HepG2 (cell line): ENCODE measurements around the gene AKAP8. TPM values are rescaled to one million over a fixed set of nuclear protein-coding genes. Genes with fewer than 3 reads are reported as not detected.
A peak's percentile ranks its signal among the peaks of the same experiment; 100 is the strongest.
"Not testable (repeated sequence)": the region's sequence is repeated elsewhere in the genome, so short reads cannot be mapped to it uniquely, and the experiment has no call there.

Experiments used
- ARID4A ChIP-seq: sonication (generic); formaldehyde crosslinking; IDR thresholded peaks from 2 replicates; pipeline ENCODE4 v1.5.0; 2020; ENCODE audit warnings: mild to moderate bottlenecking, missing genetic modification reagents, borderline replicate concordance
- CEBPG ChIP-seq: IDR thresholded peaks from 2 replicates; pipeline ENCODE4 v1.6.1; 2016
- HDAC2 ChIP-seq: sonication (generic); formaldehyde crosslinking; IDR thresholded peaks from 2 replicates; pipeline ENCODE4 v1.4.0; 2020; ENCODE audit warnings: missing genetic modification reagents
- KAT8 ChIP-seq: IDR thresholded peaks from 2 replicates; pipeline ENCODE4 v1.6.1; 2016; ENCODE audit warnings: missing genetic modification reagents, missing compliant biosample characterization
- KMT2B ChIP-seq: IDR thresholded peaks from 2 replicates; pipeline ENCODE4 v1.6.1; 2016; ENCODE audit warnings: missing genetic modification reagents, missing compliant biosample characterization
- LCORL ChIP-seq, 2 experiments: fragments of 450-650 bp in 1 of 2; sonication (generic) in 1 of 2; formaldehyde crosslinking in 1 of 2; IDR thresholded peaks; 2 replicates each; pipeline versions ENCODE4 v1.5.0 to v1.6.1; 2017 to 2020; ENCODE audit warnings: antibody characterized with exemption in 1 of 2, missing genetic modification reagents in 1 of 2
- MED1 ChIP-seq: sonication (generic); formaldehyde crosslinking; IDR thresholded peaks from 2 replicates; pipeline ENCODE4 v1.4.0; 2020; ENCODE audit warnings: missing genetic modification reagents
- MEIS2 ChIP-seq: sonication (generic); formaldehyde crosslinking; IDR thresholded peaks from 2 replicates; pipeline ENCODE4 v1.9.0; 2021; ENCODE audit warnings: mild to moderate bottlenecking, missing genetic modification reagents
- MYC ChIP-seq: sonication (generic); formaldehyde crosslinking; IDR thresholded peaks from 2 replicates; pipeline ENCODE4 v1.9.0; 2021; ENCODE audit warnings: missing genetic modification reagents, borderline replicate concordance
- NR2C2 ChIP-seq: sonication (generic); formaldehyde crosslinking; IDR thresholded peaks from 2 replicates; pipeline ENCODE4 v1.4.0; 2020; ENCODE audit warnings: missing genetic modification reagents, mild to moderate bottlenecking, moderate library complexity, borderline replicate concordance
- NR2F1 ChIP-seq, 2 experiments: fragments of 450-650 bp in 1 of 2; formaldehyde crosslinking in 1 of 2; IDR thresholded peaks; 2 replicates each; pipeline versions ENCODE4 v1.5.0 to v1.6.1; 2016 to 2020; ENCODE audit warnings: mild to moderate bottlenecking in 1 of 2, missing compliant biosample characterization in 1 of 2, missing genetic modification reagents in 1 of 2, moderate library complexity in 1 of 2
- PHF21A ChIP-seq: sonication (generic); formaldehyde crosslinking; IDR thresholded peaks from 2 replicates; pipeline ENCODE4 v1.5.0; 2020; ENCODE audit warnings: mild to moderate bottlenecking, missing genetic modification reagents
- PPARG ChIP-seq: conservative IDR thresholded peaks from 2 replicates; pipeline ENCODE4 v1.6.1; 2016; ENCODE audit warnings: missing biosample characterization, missing genetic modification reagents
- RCOR2 ChIP-seq: IDR thresholded peaks from 2 replicates; pipeline ENCODE4 v1.6.1; 2016; ENCODE audit warnings: missing biosample characterization, missing genetic modification reagents
- REPIN1 ChIP-seq: sonication (generic); formaldehyde crosslinking; IDR thresholded peaks from 2 replicates; pipeline ENCODE4 v1.8.0; 2022; ENCODE audit warnings: missing genetic modification reagents, low read depth, mild to moderate bottlenecking, borderline replicate concordance
- SIX4 ChIP-seq: sonication (generic); formaldehyde crosslinking; IDR thresholded peaks from 2 replicates; pipeline ENCODE4 v1.4.0; 2020; ENCODE audit warnings: missing genetic modification reagents
- THRA ChIP-seq: sonication (generic); formaldehyde crosslinking; IDR thresholded peaks from 2 replicates; pipeline ENCODE4 v1.4.0; 2020; ENCODE audit warnings: missing genetic modification reagents, borderline replicate concordance
- ZNF362 ChIP-seq: sonication (generic); formaldehyde crosslinking; IDR thresholded peaks from 2 replicates; pipeline ENCODE4 v1.4.0; 2020; ENCODE audit warnings: missing genetic modification reagents, mild to moderate bottlenecking, borderline replicate concordance
- ZNF503 ChIP-seq: sonication (generic); formaldehyde crosslinking; IDR thresholded peaks from 2 replicates; pipeline ENCODE4 v1.4.0; 2020; ENCODE audit warnings: missing genetic modification reagents
- ZNF614 ChIP-seq: IDR thresholded peaks from 2 replicates; pipeline ENCODE4 v1.6.1; 2018; ENCODE audit warnings: missing biosample characterization, missing genetic modification reagents, inconsistent platforms, borderline replicate concordance
- polyA plus RNA-seq, 8 experiments: library from polyadenylated mRNA; depleted of rRNA in 3 of 8; stranded (reverse) in 7 of 8; unstranded in 1 of 8; fragments of >200 nt; fragmentation: Illumina TruSeq in 4 of 8; extraction: Trizol in 4 of 8; gene quantifications; 2 replicates each; pipeline versions ENCODE4 v1.2.1 to v1.2.3, GENCODE V29; 2011 to 2016; ENCODE audit warnings: low read depth in 4 of 8, missing spikeins in 1 of 8, mixed read lengths in 1 of 8; ENCODE audit not compliant: insufficient read depth in 1 of 8
- total RNA-seq, 5 experiments: library from RNA; depleted of rRNA; stranded (reverse); fragments of >200 nt; fragmentation: Illumina TruSeq; extraction: Trizol; gene quantifications; 2 replicates each; pipeline ENCODE4 v1.2.3, GENCODE V29; 2016; ENCODE audit warnings: low read depth in 1 of 5

The AKAP8 gene
- total and polyA plus RNA-seq, 2 of the 13 experiments (the other 11 are each of a cell fraction or from before 2014, with no cell fraction given) = 15.9 to 22.1 TPM

- TF ChIP-seq NR2C2 (CRISPR knock-in tag) (peak; percentile 80; the same call in 1 of the 2 replicates), ZNF503 (0 out of 2 replicates have a peak, but pooled peaks have one; percentile 56), CEBPG (CRISPR knock-in tag) (peak; percentile 95), REPIN1 (CRISPR knock-in tag) (0 out of 2 replicates have a peak, but pooled peaks have one; percentile 37), PPARG (CRISPR knock-in tag) (peak; percentile 48; the same call in 1 of the 2 replicates), HDAC2 (CRISPR knock-in tag) (peak; percentile 67), KMT2B (CRISPR knock-in tag) (0 out of 2 replicates have a peak, but pooled peaks have one; percentile 48), ZNF362 (CRISPR knock-in tag) (peak; percentile 96), ARID4A (CRISPR knock-in tag) (peak; percentile 74; the same call in 1 of the 2 replicates), PHF21A (CRISPR knock-in tag) (0 out of 2 replicates have a peak, but pooled peaks have one; percentile 41), THRA (CRISPR knock-in tag) (peak; percentile 63; the same call in 1 of the 2 replicates), KAT8 (CRISPR knock-in tag) (peak; percentile 32; the same call in 1 of the 2 replicates), RCOR2 (CRISPR knock-in tag) (0 out of 2 replicates have a peak, but pooled peaks have one; percentile 49), LCORL (CRISPR knock-in tag; IDR thresholded peaks at IDR 0.05) (peak; percentile 61), MYC (peak; percentile 64; the same call in 1 of the 2 replicates), NR2F1 (CRISPR knock-in tag; IDR thresholded peaks at IDR 0.05) (peak; percentile 91 to 93), MED1 (CRISPR knock-in tag) (peak; percentile 71), SIX4 (peak; percentile 68; the same call in 1 of the 2 replicates), MEIS2 (CRISPR knock-in tag) (0 out of 2 replicates have a peak, but pooled peaks have one; percentile 66), ZNF614 (CRISPR knock-in tag) (peak; percentile 44; the same call in 1 of the 2 replicates)
- not testable (repeated sequence) for TF ChIP-seq LCORL (IDR thresholded peaks at IDR 0.05)
Observed at GRCh38 chr19:15411351-15411750, 31.8 kb upstream of the AKAP8 start (continued).
